B cell (primary cell): ENCODE data around the gene PHLDB2. TPM values are rescaled to one million over a fixed set of nuclear protein-coding genes. Genes with fewer than 3 reads are reported as not detected.
A peak's percentile ranks its signal among the peaks of the same experiment; 100 is the strongest.

Source experiments
- ATAC-seq: fragments of 200-7000 bp; cut with Tn5 transposase; one replicate; pipeline ENCODE4 v1.10.0; 2021; ENCODE audit warnings: low read depth, mild to moderate bottlenecking, moderate number of reproducible peaks, moderate library complexity
- CTCF ChIA-PET: fragments of 350-600 bp; sonication (Branson Sonifier 250); formaldehyde crosslinking; loops from one replicate; lab custom pipeline; 2021; ENCODE audit warnings: antibody characterized with exemption, inconsistent platforms; lab: Charles Lee
- POLR2A ChIA-PET: fragments of 350-600 bp; sonication (Branson Sonifier 250); formaldehyde crosslinking; loops from one replicate; lab custom pipeline; 2021; ENCODE audit warnings: antibody characterized with exemption; lab: Charles Lee
- DNase-seq: peaks from one replicate; pipeline ENCODE4 v3.0.0; 2013
- H2AFZ ChIP-seq: 2 replicates; pipeline ENCODE4 v1.6.1; 2012; ENCODE audit warnings: mild to moderate bottlenecking, low read depth, low read length; ENCODE audit not compliant: insufficient read depth, poor library complexity, severe bottlenecking
- H3K27ac ChIP-seq, 2 donors: 1 replicate in 1 of 2; 2 replicates in 1 of 2; pipeline ENCODE4 v1.5.1; 2012 to 2013; ENCODE audit warnings: low read length in 2 of 2, mild to moderate bottlenecking in 2 of 2, moderate library complexity in 1 of 2
- H3K27me3 ChIP-seq, 4 experiments: fragments of 200-600 bp in 1 of 4; sonication (generic) in 1 of 4; replicated peaks in 1 of 4; 1 replicate in 2 of 4; 2 replicates in 2 of 4; pipeline versions ENCODE4 v1.6.1 to v1.7.0; 2013 to 2016; ENCODE audit warnings: low read length in 3 of 4, mild to moderate bottlenecking in 2 of 4, mixed read lengths in 1 of 4, moderate library complexity in 1 of 4; ENCODE audit not compliant: insufficient read depth in 4 of 4, control insufficient read depth in 3 of 4; ENCODE audit errors: control extremely low read depth in 1 of 4
- H3K36me3 ChIP-seq, 2 experiments: replicated peaks in 1 of 2; 1 replicate in 1 of 2; 2 replicates in 1 of 2; pipeline versions ENCODE4 v1.6.1 to v1.7.1; 2013; ENCODE audit warnings: low read length in 1 of 2; ENCODE audit not compliant: insufficient read depth in 2 of 2, control insufficient read depth in 1 of 2; ENCODE audit errors: control extremely low read depth in 1 of 2, extremely low read depth in 1 of 2
- H3K4me1 ChIP-seq, 2 donors: fragments of 200-600 bp in 1 of 2; sonication (generic) in 1 of 2; 1 replicate in 1 of 2; 2 replicates in 1 of 2; pipeline versions ENCODE4 v1.5.1 to v1.6.1; 2013 to 2017; ENCODE audit warnings: low read length in 2 of 2; ENCODE audit not compliant: control insufficient read depth in 2 of 2, insufficient read depth in 2 of 2
- H3K4me2 ChIP-seq: replicated peaks from 2 replicates; pipeline ENCODE3; 2012; ENCODE audit warnings: mild to moderate bottlenecking, low read depth, low read length; ENCODE audit not compliant: poor library complexity, severe bottlenecking
- H3K4me3 ChIP-seq, 5 experiments: fragments of 200-600 bp in 1 of 5; sonication (generic) in 1 of 5; 1 replicate in 3 of 5; 2 replicates in 2 of 5; pipeline versions ENCODE4 v1.5.1 to v1.7.0; 2011 to 2016; ENCODE audit warnings: low read length in 4 of 5, mild to moderate bottlenecking in 4 of 5, low read depth in 2 of 5, control low read depth in 1 of 5, moderate library complexity in 1 of 5; ENCODE audit not compliant: insufficient read depth in 1 of 5; ENCODE audit errors: control extremely low read depth in 1 of 5, extremely low read depth in 1 of 5
- H3K79me2 ChIP-seq: fragments of 200-600 bp; sonication (generic); one replicate; pipeline ENCODE4 v1.6.0; 2016; ENCODE audit warnings: low read length; ENCODE audit not compliant: control insufficient read depth, insufficient read depth
- H3K9ac ChIP-seq: fragments of 200-600 bp; sonication (generic); 2 replicates; pipeline ENCODE4 v1.6.1; 2017; ENCODE audit warnings: mild to moderate bottlenecking, low read length, moderate library complexity
- H3K9me3 ChIP-seq, 3 donors: one replicate each; pipeline versions ENCODE4 v1.6.1 to v1.7.1; 2013; ENCODE audit warnings: low read length in 2 of 3; ENCODE audit not compliant: control insufficient read depth in 2 of 3, insufficient read depth in 1 of 3; ENCODE audit errors: control extremely low read depth in 1 of 3
- H4K20me1 ChIP-seq: 2 replicates; pipeline ENCODE4 v1.6.0; 2012; ENCODE audit warnings: mild to moderate bottlenecking, low read length; ENCODE audit not compliant: insufficient read depth, control insufficient read depth, poor library complexity, severe bottlenecking
- H3K27ac Mint-ChIP-seq: one replicate; pipeline ENCODE4 v1.8.0; 2021; ENCODE audit warnings: mixed read lengths
- H3K27me3 Mint-ChIP-seq: one replicate; pipeline ENCODE4 v1.8.0; 2021; ENCODE audit warnings: mixed read lengths
- H3K4me1 Mint-ChIP-seq: one replicate; pipeline ENCODE4 v1.8.0; 2021; ENCODE audit warnings: mixed read lengths
- H3K4me3 Mint-ChIP-seq: one replicate; pipeline ENCODE4 v1.8.0; 2021; ENCODE audit warnings: mixed read lengths
- H3K9me3 Mint-ChIP-seq: one replicate; pipeline ENCODE4 v1.8.0; 2022; ENCODE audit warnings: mixed read lengths; ENCODE audit not compliant: insufficient read depth
- EZH2 ChIP-seq: IDR thresholded peaks from 2 replicates; pipeline ENCODE4 v1.6.1; 2012; ENCODE audit warnings: borderline replicate concordance, low read depth, mild to moderate bottlenecking, moderate library complexity, low read length; ENCODE audit not compliant: insufficient read depth, poor library complexity, severe bottlenecking
- WGBS: methylation state at CpG from one replicate; pipeline ENCODE4 v1.1.5; 2013; ENCODE audit warnings: missing lambda C conversion rate; ENCODE audit not compliant: insufficient coverage; 5-methylcytosine and 5-hydroxymethylcytosine counted together
- intact Hi-C: fragments of 100-400 bp; cut with micrococcal nuclease; formaldehyde crosslinking; loops from one replicate; pipeline ENCODE4 v1.10.0; 2022
- polyA plus RNA-seq: library from polyadenylated mRNA; depleted of rRNA; stranded (reverse); fragments of >200 nt; gene quantifications from 2 replicates; pipeline ENCODE4 v1.2.3, GENCODE V29; 2012
- total RNA-seq, 2 donors: library from RNA; stranded (reverse); fragments of 120-200 nt in 1 of 2; gene quantifications; 1 replicate in 1 of 2; 2 replicates in 1 of 2; pipeline versions ENCODE4 v1.2.3 to v1.2.4, GENCODE V29; 2013 to 2022
- TF ChIP-seq, protein P1 (sequence below): fragments of 200-600 bp; IDR thresholded peaks from one replicate; pipeline ENCODE4 v1.8.0; 2022; ENCODE audit warnings: antibody characterized with exemption, mild to moderate bottlenecking

The PHLDB2 gene
- total and polyA plus RNA-seq, 2 donors (not counting 1 experiment from before 2014, with no cell fraction given), result 1.3 to 6.3 TPM

DNA sequence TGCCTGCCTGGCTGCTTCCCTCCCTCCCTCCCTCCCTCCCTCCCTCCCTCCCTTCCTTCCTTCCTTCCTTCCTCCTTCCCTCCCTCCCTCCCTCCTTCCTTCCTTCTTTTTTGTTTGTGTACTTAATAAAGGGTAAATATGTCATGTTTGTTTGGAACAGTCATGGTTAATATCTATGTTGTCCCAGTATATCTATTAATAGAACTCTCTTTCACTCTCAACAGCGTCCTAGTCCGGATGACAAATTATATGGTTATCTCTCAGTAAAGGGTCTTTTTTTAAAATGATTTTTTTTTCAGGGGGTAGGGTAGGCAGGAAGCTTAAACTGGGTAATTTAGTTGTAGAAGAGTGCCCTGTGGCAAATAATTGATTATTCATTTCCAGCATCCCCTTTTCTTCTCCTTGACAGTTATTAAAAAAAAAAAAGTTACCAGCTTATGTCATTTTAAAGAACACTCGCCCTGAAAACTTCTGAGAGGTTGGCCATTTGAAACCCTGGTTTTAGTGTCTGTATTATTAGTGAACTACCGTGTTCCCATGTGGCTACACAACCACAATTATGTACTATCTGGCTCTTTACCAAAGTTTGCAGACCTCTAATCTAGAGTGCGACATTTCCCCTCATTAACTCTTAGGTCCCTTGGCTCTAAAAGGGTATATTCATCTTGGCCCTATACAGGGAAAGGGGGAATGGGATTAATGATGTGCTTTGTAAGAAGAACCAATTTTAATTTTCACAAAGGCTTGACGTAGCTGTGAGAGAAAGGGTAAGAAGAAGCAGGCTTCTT, 153.3 kb downstream of the PHLDB2 start:
- WGBS, result 93% methylated on average over 1 of the region's 6 CpGs
- Histone ChIP-seq H3K79me2 (no peaks in the 10 kb centered on the region), H2AFZ (peak overlapping the region; percentile 53), H3K36me3 (no peaks in the 10 kb centered on the region), H4K20me1 (no peaks in the 10 kb centered on the region), H3K27ac (no peak overlapping the region), H3K4me3 (no peak overlapping the region), H3K4me2 (no peak overlapping the region), H3K27me3 (no peaks in the 10 kb centered on the region), H3K4me1 (peaks cover 0 to 3% of the 10 kb centered on the region in 2 donors), H3K9ac (no peak overlapping the region), H3K9me3 (no peaks in the 10 kb centered on the region)
- no peaks in the 10 kb centered on the region for H3K27me3 Mint-ChIP-seq
- no peaks in the 10 kb centered on the region for H3K9me3 Mint-ChIP-seq
- DNase-seq (no peak), ATAC-seq (no peak)
- CTCF ChIA-PET, result interaction anchor here (0.6 to 6.2 kb wide), 22 partner anchors 9 to 436 kb away, joined by 3 to 117 read pairs (median 4); partner anchors contain the start of genes ABHD10, TAGLN3 and TMPRSS7
- no peak overlapping the region for H3K27ac Mint-ChIP-seq
- no peak for TF ChIP-seq EZH2
- TF ChIP-seq, protein P1, sequence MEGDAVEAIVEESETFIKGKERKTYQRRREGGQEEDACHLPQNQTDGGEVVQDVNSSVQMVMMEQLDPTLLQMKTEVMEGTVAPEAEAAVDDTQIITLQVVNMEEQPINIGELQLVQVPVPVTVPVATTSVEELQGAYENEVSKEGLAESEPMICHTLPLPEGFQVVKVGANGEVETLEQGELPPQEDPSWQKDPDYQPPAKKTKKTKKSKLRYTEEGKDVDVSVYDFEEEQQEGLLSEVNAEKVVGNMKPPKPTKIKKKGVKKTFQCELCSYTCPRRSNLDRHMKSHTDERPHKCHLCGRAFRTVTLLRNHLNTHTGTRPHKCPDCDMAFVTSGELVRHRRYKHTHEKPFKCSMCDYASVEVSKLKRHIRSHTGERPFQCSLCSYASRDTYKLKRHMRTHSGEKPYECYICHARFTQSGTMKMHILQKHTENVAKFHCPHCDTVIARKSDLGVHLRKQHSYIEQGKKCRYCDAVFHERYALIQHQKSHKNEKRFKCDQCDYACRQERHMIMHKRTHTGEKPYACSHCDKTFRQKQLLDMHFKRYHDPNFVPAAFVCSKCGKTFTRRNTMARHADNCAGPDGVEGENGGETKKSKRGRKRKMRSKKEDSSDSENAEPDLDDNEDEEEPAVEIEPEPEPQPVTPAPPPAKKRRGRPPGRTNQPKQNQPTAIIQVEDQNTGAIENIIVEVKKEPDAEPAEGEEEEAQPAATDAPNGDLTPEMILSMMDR, result no peak
- no peak overlapping the region for H3K4me3 Mint-ChIP-seq
- intact Hi-C loops, result no loop called here
- POLR2A ChIA-PET, result no interaction called here
- peaks cover 9% of the 10 kb centered on the region for H3K4me1 Mint-ChIP-seq
